ENCODE results near the gene KMT2B.

Gene KMT2B

GRCh38 chr19:35713904-35714495, 3.8 kb upstream of the KMT2B start:
- DNase-seq = no peak
- H3K36me3 ChIP-seq = no peaks in the 10 kb centered on the region
- no peaks in the 10 kb centered on the region for H3K27me3 ChIP-seq (ENCODE audit: insufficient read depth, low read depth, severe bottlenecking)
- no peak overlapping the region for H3K4me3 ChIP-seq (ENCODE audit: low read depth, low read length)
- no peaks in the 10 kb centered on the region for H3K9me3 ChIP-seq (ENCODE audit: severe bottlenecking)
- TF ChIP-seq CTCF (IDR thresholded peaks at IDR 0.05; ENCODE audit: low read depth, low read length) = no peak
- H3K27ac ChIP-seq = no peak overlapping the region

GRCh38 chr19:35714601-35715354, 3.0 kb upstream of the KMT2B start:
- peak; percentile 58 for DNase-seq
- peaks cover 5% of the 10 kb centered on the region for H3K36me3 ChIP-seq
- no peak overlapping the region for H3K4me3 ChIP-seq (ENCODE audit: low read depth, low read length)
- peak; percentile 40; the same call in 1 of the 2 replicates for TF ChIP-seq CTCF (IDR thresholded peaks at IDR 0.05; ENCODE audit: low read depth, low read length)
- H3K9me3 ChIP-seq (ENCODE audit: severe bottlenecking) = no peaks in the 10 kb centered on the region
- peak overlapping the region; percentile 93 for H3K27ac ChIP-seq
- no peaks in the 10 kb centered on the region for H3K27me3 ChIP-seq (ENCODE audit: insufficient read depth, low read depth, severe bottlenecking)

- no peaks in the 10 kb centered on the region for H3K27me3 ChIP-seq (ENCODE audit: insufficient read depth, low read depth, severe bottlenecking)
- peak overlapping the region; percentile 93 for H3K27ac ChIP-seq
- H3K36me3 ChIP-seq = peaks cover 10% of the 10 kb centered on the region
- no peak for DNase-seq
- H3K4me3 ChIP-seq (ENCODE audit: low read depth, low read length) = peak overlapping the region; percentile 63
- no peak for TF ChIP-seq CTCF (IDR thresholded peaks at IDR 0.05; ENCODE audit: low read depth, low read length)
- H3K9me3 ChIP-seq (ENCODE audit: severe bottlenecking) = no peaks in the 10 kb centered on the region
Measured at GRCh38 chr19:35715355-35715809, 2.4 kb upstream of the KMT2B start.

GRCh38 chr19:35715981-35716800, 1.6 kb upstream of the KMT2B start:
- peak overlapping the region; percentile 63 for H3K4me3 ChIP-seq (ENCODE audit: low read depth, low read length)
- peak overlapping the region; percentile 93 for H3K27ac ChIP-seq
- 0 out of 2 replicates have a peak, but pooled peaks have one; percentile 0 for TF ChIP-seq CTCF (IDR thresholded peaks at IDR 0.05; ENCODE audit: low read depth, low read length)
- H3K36me3 ChIP-seq = peaks cover 12% of the 10 kb centered on the region
- H3K9me3 ChIP-seq (ENCODE audit: severe bottlenecking) = no peaks in the 10 kb centered on the region
- H3K27me3 ChIP-seq (ENCODE audit: insufficient read depth, low read depth, severe bottlenecking) = no peaks in the 10 kb centered on the region
- DNase-seq = no peak

GRCh38 chr19:35716801-35717664, 770 bp upstream of the KMT2B start:
- DNase-seq = peak; percentile 92
- peak overlapping the region; percentile 63 for H3K4me3 ChIP-seq (ENCODE audit: low read depth, low read length)
- no peaks in the 10 kb centered on the region for H3K9me3 ChIP-seq (ENCODE audit: severe bottlenecking)
- peak; percentile 81 for TF ChIP-seq CTCF (IDR thresholded peaks at IDR 0.05; ENCODE audit: low read depth, low read length)
- H3K27me3 ChIP-seq (ENCODE audit: insufficient read depth, low read depth, severe bottlenecking) = no peaks in the 10 kb centered on the region
- H3K36me3 ChIP-seq = peaks cover 20% of the 10 kb centered on the region
- H3K27ac ChIP-seq = peak overlapping the region; percentile 93

All from WERI-Rb-1 (cell line).